ENCODE results near the gene PSMA6. TPM values are rescaled to one million over a fixed set of nuclear protein-coding genes. Genes with fewer than 3 reads are reported as not detected.

The PSMA6 gene
- total and polyA plus RNA-seq, 2 of the 13 experiments (the other 11 are each of a cell fraction or from before 2014, with no cell fraction given): 525 to 1,109 TPM

- peak; percentile 97 for TF ChIP-seq KDM3A (CRISPR knock-in tag; IDR thresholded peaks at IDR 0.05; ENCODE audit: low read depth)
- TF ChIP-seq PRDM15 (CRISPR knock-in tag; IDR thresholded peaks at IDR 0.05): peak; percentile 94
- TF ChIP-seq ZNF639 (CRISPR knock-in tag; conservative IDR thresholded peaks at IDR 0.05): peak; percentile 90
- no peak; the same call in 1 of the 2 replicates for TF ChIP-seq HCFC1 (IDR thresholded peaks at IDR 0.05; ENCODE audit: low read depth, low read length)
- TF ChIP-seq ZNF274 (CRISPR knock-in tag; IDR thresholded peaks at IDR 0.05): peak; percentile 47
- peak; percentile 87 for TF ChIP-seq CEBPG (CRISPR knock-in tag; IDR thresholded peaks at IDR 0.05)
- TF ChIP-seq ZNF879 (CRISPR knock-in tag; IDR thresholded peaks at IDR 0.05): peak; percentile 29; the same call in 1 of the 2 replicates
- peak; percentile 64; the same call in 1 of the 2 replicates for TF ChIP-seq PHF20 (CRISPR knock-in tag; IDR thresholded peaks at IDR 0.05)
- peak; percentile 96 for TF ChIP-seq ZBTB46 (CRISPR knock-in tag; IDR thresholded peaks at IDR 0.05; ENCODE audit: borderline replicate concordance)
- no peak for TF ChIP-seq HMGA1 (CRISPR knock-in tag; conservative IDR thresholded peaks at IDR 0.05)
- peak; percentile 84; the same call in 1 of the 2 replicates for TF ChIP-seq JUN (CRISPR knock-in tag; IDR thresholded peaks at IDR 0.05)
- peak; percentile 100 for TF ChIP-seq ZNF263 (CRISPR knock-in tag; IDR thresholded peaks at IDR 0.05)
- TF ChIP-seq NAIF1 (CRISPR knock-in tag; IDR thresholded peaks at IDR 0.05; ENCODE audit: borderline replicate concordance): peak; percentile 78; the same call in 1 of the 2 replicates
- TF ChIP-seq MZF1 (CRISPR knock-in tag; IDR thresholded peaks at IDR 0.05; ENCODE audit: borderline replicate concordance): no peak
- TF ChIP-seq IRX3 (CRISPR knock-in tag; IDR thresholded peaks at IDR 0.05; ENCODE audit: borderline replicate concordance, low read depth): no peak; the same call in 1 of the 2 replicates
- TF ChIP-seq ZNF280D (CRISPR knock-in tag; IDR thresholded peaks at IDR 0.05): peak; percentile 92; the same call in 1 of the 2 replicates
- TF ChIP-seq SIX4 (CRISPR knock-in tag; IDR thresholded peaks at IDR 0.05): peak; percentile 81; the same call in 1 of the 2 replicates
These were observed 55.3 kb downstream of the PSMA6 start (continued) for GRCh38 chr14:35347323-35348043.
